ENCODE results near the gene PRRT2. TPM values are rescaled to one million over a fixed set of nuclear protein-coding genes. Genes with fewer than 3 reads are reported as not detected.
A peak's percentile ranks its signal among the peaks of the same experiment; 100 is the strongest.
"Not testable (repeated sequence)": the region's sequence is repeated elsewhere in the genome, so short reads cannot be mapped to it uniquely, and the experiment has no call there.

Gene PRRT2
- polyA plus RNA-seq, 2 of the 4 experiments (the other 2 are of a cell fraction): 0.25 to 0.44 TPM

GRCh38 chr16:29784157-29784556 lies 27.8 kb upstream of the PRRT2 start:
- FAIRE-seq: no peak
- Histone ChIP-seq H3K4me1 (peaks cover 9% of the 10 kb centered on the region; the same call in 2 of the 3 replicates), H3K27ac (no peak overlapping the region), H3K4me3 (no peak overlapping the region), H3K9me3 (no peaks in the 10 kb centered on the region), H3K4me2 (no peak overlapping the region)
- no peak for ATAC-seq
- POLR2A ChIA-PET: no interaction called here
- 86% methylated on average over 2 of the region's 2 CpGs for WGBS (ENCODE audit: missing lambda C conversion rate)
- DNase-seq (ENCODE audit: low read depth in 1 of 2, low spot score in 1 of 2): no peak
- TF ChIP-seq FOXS1 (CRISPR knock-in tag; IDR thresholded peaks at IDR 0.05) (no peak), CHD4 (IDR thresholded peaks at IDR 0.05; ENCODE audit: borderline replicate concordance) (no peak), CEBPB (IDR thresholded peaks at IDR 0.05) (no peak), HOXB5 (CRISPR knock-in tag; IDR thresholded peaks at IDR 0.05) (no peak), E2F6 (IDR thresholded peaks at IDR 0.05; ENCODE audit: borderline replicate concordance, low read depth) (no peak), NR3C1 (IDR thresholded peaks at IDR 0.05) (no peak), FOSB (CRISPR knock-in tag; IDR thresholded peaks at IDR 0.05) (no peak), REST (IDR thresholded peaks at IDR 0.05) (no peak), MAFK (IDR thresholded peaks at IDR 0.05; ENCODE audit: partially characterized antibody) (no peak), CHD2 (IDR thresholded peaks at IDR 0.05; ENCODE audit: low read length, partially characterized antibody) (no peak)
- TF ChIP-seq, protein P1, sequence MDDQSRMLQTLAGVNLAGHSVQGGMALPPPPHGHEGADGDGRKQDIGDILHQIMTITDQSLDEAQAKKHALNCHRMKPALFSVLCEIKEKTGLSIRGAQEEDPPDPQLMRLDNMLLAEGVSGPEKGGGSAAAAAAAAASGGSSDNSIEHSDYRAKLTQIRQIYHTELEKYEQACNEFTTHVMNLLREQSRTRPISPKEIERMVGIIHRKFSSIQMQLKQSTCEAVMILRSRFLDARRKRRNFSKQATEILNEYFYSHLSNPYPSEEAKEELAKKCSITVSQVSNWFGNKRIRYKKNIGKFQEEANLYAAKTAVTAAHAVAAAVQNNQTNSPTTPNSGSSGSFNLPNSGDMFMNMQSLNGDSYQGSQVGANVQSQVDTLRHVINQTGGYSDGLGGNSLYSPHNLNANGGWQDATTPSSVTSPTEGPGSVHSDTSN (IDR thresholded peaks at IDR 0.05): no peak
- TF ChIP-seq, protein P2, sequence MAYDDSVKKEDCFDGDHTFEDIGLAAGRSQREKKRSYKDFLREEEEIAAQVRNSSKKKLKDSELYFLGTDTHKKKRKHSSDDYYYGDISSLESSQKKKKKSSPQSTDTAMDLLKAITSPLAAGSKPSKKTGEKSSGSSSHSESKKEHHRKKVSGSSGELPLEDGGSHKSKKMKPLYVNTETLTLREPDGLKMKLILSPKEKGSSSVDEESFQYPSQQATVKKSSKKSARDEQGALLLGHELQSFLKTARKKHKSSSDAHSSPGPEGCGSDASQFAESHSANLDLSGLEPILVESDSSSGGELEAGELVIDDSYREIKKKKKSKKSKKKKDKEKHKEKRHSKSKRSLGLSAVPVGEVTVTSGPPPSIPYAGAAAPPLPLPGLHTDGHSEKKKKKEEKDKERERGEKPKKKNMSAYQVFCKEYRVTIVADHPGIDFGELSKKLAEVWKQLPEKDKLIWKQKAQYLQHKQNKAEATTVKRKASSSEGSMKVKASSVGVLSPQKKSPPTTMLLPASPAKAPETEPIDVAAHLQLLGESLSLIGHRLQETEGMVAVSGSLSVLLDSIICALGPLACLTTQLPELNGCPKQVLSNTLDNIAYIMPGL (CRISPR knock-in tag; IDR thresholded peaks at IDR 0.05; ENCODE audit: borderline replicate concordance): no peak
- TF ChIP-seq, protein P3, sequence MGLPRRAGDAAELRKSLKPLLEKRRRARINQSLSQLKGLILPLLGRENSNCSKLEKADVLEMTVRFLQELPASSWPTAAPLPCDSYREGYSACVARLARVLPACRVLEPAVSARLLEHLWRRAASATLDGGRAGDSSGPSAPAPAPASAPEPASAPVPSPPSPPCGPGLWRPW (IDR thresholded peaks at IDR 0.05): no peak
- CTCF ChIA-PET: interaction anchor here (0.7 to 1.8 kb wide), 5 partner anchors 35 to 85 kb away, joined by 3 to 9 read pairs (median 4); no protein-coding TSS in a partner anchor

DNA sequence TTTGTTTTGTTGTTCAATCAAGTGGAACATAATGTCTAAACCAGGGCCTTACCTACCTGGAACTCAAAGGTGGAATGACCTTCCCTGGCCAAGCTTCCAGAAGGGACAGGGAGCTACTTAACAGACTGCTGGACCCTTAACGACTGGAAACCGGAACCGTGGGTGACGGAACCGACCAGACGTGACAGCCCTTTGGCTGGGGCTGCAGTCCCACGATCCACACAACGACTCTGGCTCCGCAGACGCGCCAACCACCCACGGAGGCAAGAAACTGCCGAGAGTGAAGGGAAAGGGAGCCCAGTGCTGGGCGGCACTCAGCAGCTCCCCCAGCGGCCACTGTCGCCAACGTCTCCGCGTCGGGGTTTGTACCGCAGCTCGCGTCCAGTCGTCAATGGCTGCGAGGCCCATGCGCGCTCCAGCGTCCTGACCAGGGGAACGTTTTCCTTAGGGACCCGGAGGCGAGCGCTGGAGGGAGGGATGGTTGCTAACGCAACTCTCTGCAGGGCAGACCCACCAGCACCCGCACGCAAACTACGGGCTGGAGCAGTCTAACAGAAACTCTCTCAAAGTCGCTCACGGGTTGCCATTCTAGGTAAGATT lies 27.0 kb upstream of the PRRT2 start:
- H3K9me3 ChIP-seq: no peaks in the 10 kb centered on the region
- peak in 1 of 2 experiments; percentile 38 for DNase-seq (ENCODE audit: low read depth in 1 of 2, low spot score in 1 of 2)
- ChIA-PET CTCF (interaction anchor here (0.7 to 1.8 kb wide), 10 partner anchors 8 to 247 kb away, joined by 3 to 9 read pairs (median 3); partner anchors contain the start of gene MVP), POLR2A (no interaction called here)
- H3K4me2 ChIP-seq: no peak overlapping the region
- no peak overlapping the region for H3K27ac ChIP-seq
- whole genome bisulfite sequencing (ENCODE audit: missing lambda C conversion rate): 87% methylated on average over 38 of the region's 38 CpGs
- H3K4me3 ChIP-seq: no peak overlapping the region
- ATAC-seq: peak in 1 of 2 experiments; percentile 67; a peak in 3 of 6 replicates
- TF ChIP-seq FOXS1 (CRISPR knock-in tag; IDR thresholded peaks at IDR 0.05) (no peak), ZC3H11A (IDR thresholded peaks at IDR 0.05) (no peak), ATOH8 (CRISPR knock-in tag; IDR thresholded peaks at IDR 0.05; ENCODE audit: low read depth) (no peak), SREBF2 (IDR thresholded peaks at IDR 0.05) (no peak), GATA3 (IDR thresholded peaks at IDR 0.05; ENCODE audit: borderline replicate concordance) (no peak), MAFK (IDR thresholded peaks at IDR 0.05; ENCODE audit: partially characterized antibody) (no peak), HOXB5 (CRISPR knock-in tag; IDR thresholded peaks at IDR 0.05) (no peak), HDAC2 (IDR thresholded peaks at IDR 0.05) (no peak), NR3C1 (IDR thresholded peaks at IDR 0.05) (no peak), ESRRA (IDR thresholded peaks at IDR 0.05; ENCODE audit: borderline replicate concordance, low read length) (no peak), JUN (IDR thresholded peaks at IDR 0.05) (no peak)
- TF ChIP-seq, protein P2 (CRISPR knock-in tag; IDR thresholded peaks at IDR 0.05; ENCODE audit: borderline replicate concordance): no peak
- no peak for FAIRE-seq
- peaks cover 7% of the 10 kb centered on the region for H3K4me1 ChIP-seq

DNA sequence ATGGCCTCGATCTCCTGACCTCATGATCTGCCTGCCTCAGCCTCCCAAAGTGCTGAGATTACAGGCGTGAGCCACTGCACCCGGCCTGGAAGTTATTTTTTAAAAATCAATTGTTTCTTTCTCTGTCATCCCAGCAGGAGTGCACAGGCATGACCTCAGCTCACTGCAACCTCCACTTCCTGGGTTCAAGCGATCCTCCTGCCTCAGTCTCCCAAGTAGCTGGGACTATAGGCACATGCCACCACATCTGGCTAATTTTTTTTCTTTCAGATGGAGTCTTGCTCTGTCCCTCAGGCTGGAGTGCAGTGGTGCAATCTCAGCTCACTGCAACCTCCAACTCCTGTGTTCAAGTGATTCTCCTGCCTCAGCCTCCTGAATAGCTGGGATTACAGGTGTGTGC lies 24.8 kb upstream of the PRRT2 start:
- POLR2A ChIA-PET; ATAC-seq; FAIRE-seq; H3K4me3 ChIP-seq; H3K4me2 ChIP-seq; DNase-seq (ENCODE audit: low read depth in 1 of 2, low spot score in 1 of 2); H3K9me3 ChIP-seq; H3K27ac ChIP-seq: not testable (repeated sequence)
- 62% methylated on average over 4 of the region's 4 CpGs for WGBS (ENCODE audit: missing lambda C conversion rate)
- CTCF ChIA-PET: interaction anchor here (1.2 to 2.2 kb wide), 3 partner anchors 9 to 86 kb away, joined by 3 to 5 read pairs (median 3); no protein-coding TSS in a partner anchor
- H3K4me1 ChIP-seq: peaks cover 12% of the 10 kb centered on the region
